Body of pancreas (tissue), 4 donors: Measurements from ENCODE around the gene SNX25.
"Not testable (repeated sequence)": the region's sequence is repeated elsewhere in the genome, so short reads cannot be mapped to it uniquely, and the experiment has no call there.

Experiments used
- POLR2A ChIP-seq, 3 donors: fragments of 450-650 bp; IDR thresholded peaks; one replicate each; pipeline ENCODE4 v1.6.1; 2016; ENCODE audit warnings: antibody characterized with exemption in 3 of 3, mild to moderate bottlenecking in 2 of 3
- TF ChIP-seq, protein P1 (sequence below), 7 experiments: fragments of 450-650 bp in 4 of 7; fragments of 200-600 bp in 3 of 7; sonication (generic) in 3 of 7; IDR thresholded peaks; one replicate each; pipeline ENCODE4 v1.5.1; 2016 to 2019; ENCODE audit warnings: antibody characterized with exemption in 7 of 7

DNA sequence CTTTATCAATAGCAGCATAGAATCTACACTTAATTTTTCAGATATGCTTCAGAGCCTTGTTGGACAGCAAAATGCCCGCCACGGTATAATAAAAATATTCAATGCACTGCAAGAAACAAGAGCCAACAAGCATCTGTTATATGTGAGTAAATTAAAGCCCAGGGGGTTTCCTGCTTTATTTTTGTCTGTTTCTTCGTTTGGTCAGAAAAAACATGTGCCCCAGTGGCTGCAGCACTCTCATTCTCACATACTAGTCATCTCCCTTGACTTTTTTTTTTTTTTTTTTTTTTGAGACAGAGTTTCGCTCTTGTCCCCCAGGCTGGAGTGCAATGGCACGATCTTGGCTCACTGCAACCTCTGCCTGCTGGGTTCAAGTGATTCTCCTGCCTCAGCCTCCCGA is 153.2 kb downstream of the SNX25 start:
- TF ChIP-seq POLR2A (IDR thresholded peaks at IDR 0.05), result not testable (repeated sequence)
- TF ChIP-seq, protein P1, sequence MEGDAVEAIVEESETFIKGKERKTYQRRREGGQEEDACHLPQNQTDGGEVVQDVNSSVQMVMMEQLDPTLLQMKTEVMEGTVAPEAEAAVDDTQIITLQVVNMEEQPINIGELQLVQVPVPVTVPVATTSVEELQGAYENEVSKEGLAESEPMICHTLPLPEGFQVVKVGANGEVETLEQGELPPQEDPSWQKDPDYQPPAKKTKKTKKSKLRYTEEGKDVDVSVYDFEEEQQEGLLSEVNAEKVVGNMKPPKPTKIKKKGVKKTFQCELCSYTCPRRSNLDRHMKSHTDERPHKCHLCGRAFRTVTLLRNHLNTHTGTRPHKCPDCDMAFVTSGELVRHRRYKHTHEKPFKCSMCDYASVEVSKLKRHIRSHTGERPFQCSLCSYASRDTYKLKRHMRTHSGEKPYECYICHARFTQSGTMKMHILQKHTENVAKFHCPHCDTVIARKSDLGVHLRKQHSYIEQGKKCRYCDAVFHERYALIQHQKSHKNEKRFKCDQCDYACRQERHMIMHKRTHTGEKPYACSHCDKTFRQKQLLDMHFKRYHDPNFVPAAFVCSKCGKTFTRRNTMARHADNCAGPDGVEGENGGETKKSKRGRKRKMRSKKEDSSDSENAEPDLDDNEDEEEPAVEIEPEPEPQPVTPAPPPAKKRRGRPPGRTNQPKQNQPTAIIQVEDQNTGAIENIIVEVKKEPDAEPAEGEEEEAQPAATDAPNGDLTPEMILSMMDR (IDR thresholded peaks at IDR 0.05), result not testable (repeated sequence)
